ENCODE measurements around the gene SNRNP25.

DNA sequence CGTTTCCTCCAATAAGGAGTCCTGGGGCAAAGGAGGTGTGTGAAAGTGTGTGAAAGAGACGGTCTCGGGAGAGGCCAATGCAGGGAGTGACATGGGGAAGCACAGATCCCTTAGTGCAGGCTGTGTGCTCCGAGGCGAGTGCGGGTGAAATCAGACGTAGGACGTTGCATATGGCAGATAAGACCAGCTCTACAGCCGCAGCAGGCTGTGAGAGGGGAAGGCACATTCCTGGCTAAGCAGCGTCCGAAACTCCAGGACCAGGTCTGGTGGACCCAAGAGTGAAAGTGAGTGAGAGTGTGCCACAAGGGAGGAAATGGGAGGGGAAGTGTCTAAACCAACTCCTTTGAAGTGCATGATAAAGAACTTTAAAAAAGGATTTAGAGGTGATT lies 11.6 kb upstream of the SNRNP25 start:
- TF ChIP-seq, protein P1, sequence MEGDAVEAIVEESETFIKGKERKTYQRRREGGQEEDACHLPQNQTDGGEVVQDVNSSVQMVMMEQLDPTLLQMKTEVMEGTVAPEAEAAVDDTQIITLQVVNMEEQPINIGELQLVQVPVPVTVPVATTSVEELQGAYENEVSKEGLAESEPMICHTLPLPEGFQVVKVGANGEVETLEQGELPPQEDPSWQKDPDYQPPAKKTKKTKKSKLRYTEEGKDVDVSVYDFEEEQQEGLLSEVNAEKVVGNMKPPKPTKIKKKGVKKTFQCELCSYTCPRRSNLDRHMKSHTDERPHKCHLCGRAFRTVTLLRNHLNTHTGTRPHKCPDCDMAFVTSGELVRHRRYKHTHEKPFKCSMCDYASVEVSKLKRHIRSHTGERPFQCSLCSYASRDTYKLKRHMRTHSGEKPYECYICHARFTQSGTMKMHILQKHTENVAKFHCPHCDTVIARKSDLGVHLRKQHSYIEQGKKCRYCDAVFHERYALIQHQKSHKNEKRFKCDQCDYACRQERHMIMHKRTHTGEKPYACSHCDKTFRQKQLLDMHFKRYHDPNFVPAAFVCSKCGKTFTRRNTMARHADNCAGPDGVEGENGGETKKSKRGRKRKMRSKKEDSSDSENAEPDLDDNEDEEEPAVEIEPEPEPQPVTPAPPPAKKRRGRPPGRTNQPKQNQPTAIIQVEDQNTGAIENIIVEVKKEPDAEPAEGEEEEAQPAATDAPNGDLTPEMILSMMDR (IDR thresholded peaks at IDR 0.05), result no peak
- TF ChIP-seq POLR2A (IDR thresholded peaks at IDR 0.05), result no peak
